HCT116 (cell line): ENCODE data around the gene CFAP99. TPM values are rescaled to one million over a fixed set of nuclear protein-coding genes. Genes with fewer than 3 reads are reported as not detected.

Experiments
- ATAC-seq: fragments of 200-7000 bp; cut with Tn5 transposase; 2 replicates; pipeline ENCODE4 v1.9.1; 2020; ENCODE audit warnings: mild to moderate bottlenecking, moderate library complexity
- BruUV-seq: library from RNA; stranded (reverse); fragments of 400-500 nt; replicated peaks from 2 replicates; lab custom pipeline; 2021; lab: Mats Ljungman, UMichigan
- CTCF ChIA-PET: fragments of 300-600 bp; sonication (Branson Sonifier 250); formaldehyde crosslinking; loops from one replicate; lab custom pipeline; 2021; ENCODE audit warnings: antibody characterized with exemption; lab: Charles Lee
- POLR2A ChIA-PET: fragments of 300-600, 350-600 bp; sonication (Branson Sonifier 250); formaldehyde crosslinking; loops from one replicate; lab custom pipeline; 2021; ENCODE audit warnings: antibody characterized with exemption; lab: Charles Lee
- RAD21 ChIA-PET, 2 experiments: fragments of 300-600 bp; sonication (Branson Sonifier 250); formaldehyde crosslinking; loops; one replicate each; lab custom pipeline; 2023; ENCODE audit warnings: low total read pairs in 2 of 2; ENCODE audit not compliant: uncharacterized antibody in 2 of 2, unreplicated experiment in 2 of 2, low non-redundant PET in 1 of 2; lab: Charles Lee
- DNase-seq: peaks from one replicate; pipeline ENCODE4 v3.0.0-alpha.2; 2010; ENCODE audit warnings: low read depth, low spot score
- H2AFZ ChIP-seq: fragments of 200-600 bp; shearing (Covaris generic), sonication (generic); 2 replicates; pipeline ENCODE4 v1.6.1; 2017; ENCODE audit warnings: low read depth, mixed run types, mixed read lengths, antibody characterized with exemption, low read length; ENCODE audit not compliant: poor library complexity, severe bottlenecking
- H3K27ac ChIP-seq: 2 replicates; pipeline ENCODE4 v1.5.1; 2012; ENCODE audit warnings: low read depth, low read length
- H3K27me3 ChIP-seq: fragments of 200-600 bp; sonication (generic); 2 replicates; pipeline ENCODE4 v1.6.1; 2016; ENCODE audit warnings: mixed run types, low read length, mixed read lengths; ENCODE audit not compliant: insufficient read depth
- H3K36me3 ChIP-seq, 2 experiments: fragments of 200-500 bp in 1 of 2; fragments of 200-600 bp in 1 of 2; sonication (Bioruptor generic) in 1 of 2; sonication (generic) in 1 of 2; 2 replicates each; pipeline versions ENCODE4 v1.5.1 to v1.6.1; 2014 to 2016; ENCODE audit warnings: low read length in 2 of 2, inconsistent platforms in 1 of 2, mixed read lengths in 1 of 2, mixed run types in 1 of 2; ENCODE audit not compliant: insufficient read depth in 2 of 2, control insufficient read depth in 1 of 2
- H3K4me1 ChIP-seq, 2 experiments: fragments of 200-600 bp in 1 of 2; sonication (generic) in 1 of 2; 2 replicates each; pipeline versions ENCODE4 v1.5.1 to v1.6.1; 2012 to 2017; ENCODE audit warnings: low read length in 2 of 2, inconsistent platforms in 1 of 2, mild to moderate bottlenecking in 1 of 2, mixed read lengths in 1 of 2, mixed run types in 1 of 2, moderate library complexity in 1 of 2; ENCODE audit not compliant: insufficient read depth in 2 of 2, control insufficient read depth in 1 of 2
- H3K4me2 ChIP-seq: fragments of 200-600 bp; sonication (generic); 2 replicates; pipeline ENCODE4 v1.6.1; 2017; ENCODE audit warnings: mixed run types, low read length, mixed read lengths
- H3K4me3 ChIP-seq, 2 experiments: fragments of 200-600 bp in 1 of 2; sonication (generic) in 1 of 2; replicated peaks in 1 of 2; 2 replicates each; pipeline ENCODE4 v1.5.1; 2011 to 2016; ENCODE audit warnings: low read length in 2 of 2, control low read depth in 1 of 2, low read depth in 1 of 2, mild to moderate bottlenecking in 1 of 2, mixed read lengths in 1 of 2, mixed run types in 1 of 2
- H3K79me2 ChIP-seq: fragments of 200-600 bp; sonication (generic); 2 replicates; pipeline ENCODE4 v1.6.1; 2017; ENCODE audit warnings: mild to moderate bottlenecking, mixed run types, low read length, moderate library complexity, mixed read lengths; ENCODE audit not compliant: insufficient read depth
- H3K9ac ChIP-seq: fragments of 200-600 bp; sonication (generic); 2 replicates; pipeline ENCODE4 v1.6.1; 2016; ENCODE audit warnings: low read length, mixed read lengths
- H3K9me2 ChIP-seq: fragments of 200-600 bp; sonication (generic), shearing (Covaris generic); 2 replicates; pipeline ENCODE4 v1.6.1; 2017; ENCODE audit warnings: mixed run types, mild to moderate bottlenecking, moderate library complexity; ENCODE audit not compliant: insufficient read depth
- H3K9me3 ChIP-seq, 2 experiments: fragments of 200-500 bp in 1 of 2; fragments of 200-600 bp in 1 of 2; sonication (Bioruptor generic) in 1 of 2; sonication (generic) in 1 of 2; 2 replicates each; pipeline ENCODE4 v1.6.1; 2014 to 2017; ENCODE audit warnings: low read length in 2 of 2, mixed read lengths in 2 of 2, inconsistent platforms in 1 of 2, low read depth in 1 of 2, mild to moderate bottlenecking in 1 of 2, mixed run types in 1 of 2, moderate library complexity in 1 of 2; ENCODE audit not compliant: control insufficient read depth in 1 of 2, insufficient read depth in 1 of 2
- H4K20me1 ChIP-seq: fragments of 200-600 bp; sonication (generic), shearing (Covaris generic); 2 replicates; pipeline ENCODE4 v1.6.1; 2017; ENCODE audit warnings: mixed run types, mild to moderate bottlenecking, moderate library complexity; ENCODE audit not compliant: insufficient read depth
- CBX3 ChIP-seq: IDR thresholded peaks from 2 replicates; pipeline ENCODE4 v1.6.1; 2012; ENCODE audit warnings: low read depth
- CEBPB ChIP-seq: IDR thresholded peaks from 2 replicates; pipeline ENCODE4 v1.6.1; 2012; ENCODE audit warnings: low read depth
- EGR1 ChIP-seq: IDR thresholded peaks from 2 replicates; pipeline ENCODE4 v1.6.1; 2012; ENCODE audit warnings: low read depth
- EZH2 ChIP-seq: fragments of 200-600 bp; sonication (generic); IDR thresholded peaks from 2 replicates; pipeline ENCODE4 v1.6.1; 2017; ENCODE audit warnings: antibody characterized with exemption, mixed run types
- EZH2phosphoT487 ChIP-seq: fragments of 200-600 bp; IDR thresholded peaks from 2 replicates; pipeline ENCODE4 v1.6.1; 2018; ENCODE audit warnings: antibody characterized with exemption, borderline replicate concordance
- JUND ChIP-seq: IDR thresholded peaks from 2 replicates; pipeline ENCODE4 v1.6.1; 2012
- POLR2A ChIP-seq: IDR thresholded peaks from 2 replicates; pipeline ENCODE4 v1.7.0; 2011; ENCODE audit warnings: borderline replicate concordance; ENCODE audit not compliant: insufficient read depth, insufficient read length; ENCODE audit errors: extremely low read depth
- POLR2AphosphoS5 ChIP-seq: IDR thresholded peaks from 2 replicates; pipeline ENCODE4 v1.6.1; 2011; ENCODE audit warnings: mild to moderate bottlenecking, low read depth, low read length, moderate library complexity
- RAD21 ChIP-seq: IDR thresholded peaks from 2 replicates; pipeline ENCODE4 v1.6.1; 2012; ENCODE audit warnings: low read depth, mild to moderate bottlenecking
- REST ChIP-seq: IDR thresholded peaks from 2 replicates; pipeline ENCODE4 v1.6.1; 2012; ENCODE audit warnings: low read depth
- SIN3A ChIP-seq: IDR thresholded peaks from 2 replicates; pipeline ENCODE4 v1.6.1; 2012; ENCODE audit warnings: low read depth
- SP1 ChIP-seq: IDR thresholded peaks from 2 replicates; pipeline ENCODE4 v1.6.1; 2012; ENCODE audit warnings: low read depth
- SRF ChIP-seq: IDR thresholded peaks from 2 replicates; pipeline ENCODE4 v1.6.1; 2012; ENCODE audit warnings: low read depth
- TCF7L2 ChIP-seq: IDR thresholded peaks from 2 replicates; pipeline ENCODE4 v1.7.0; 2011; ENCODE audit warnings: borderline replicate concordance, inconsistent platforms; ENCODE audit not compliant: insufficient read depth, insufficient read length; ENCODE audit errors: extremely low read depth
- ZBTB33 ChIP-seq: IDR thresholded peaks from 2 replicates; pipeline ENCODE4 v1.6.1; 2011; ENCODE audit warnings: mild to moderate bottlenecking, low read length, moderate library complexity; ENCODE audit not compliant: insufficient replicate concordance; ENCODE audit errors: extremely low read depth
- ZFX ChIP-seq: fragments of 450-650 bp; IDR thresholded peaks from 2 replicates; pipeline ENCODE4 v1.6.1; 2017
- intact Hi-C: fragments of 100-400 bp; cut with micrococcal nuclease; formaldehyde crosslinking; loops from 2 replicates; pipeline ENCODE4 v1.10.0; 2022
- total RNA-seq: library from RNA; stranded (reverse); gene quantifications from one replicate; pipeline ENCODE4 v1.2.1, GENCODE V29; 2021; ENCODE audit not compliant: unreplicated experiment
- TF ChIP-seq, protein P1 (sequence below), 3 experiments: fragments of 200-600 bp in 1 of 3; sonication (generic) in 1 of 3; IDR thresholded peaks in 2 of 3; conservative IDR thresholded peaks in 1 of 3; 2 replicates each; pipeline ENCODE4 v1.5.1; 2012 to 2017; ENCODE audit warnings: low read depth in 2 of 3, low read length in 2 of 3, antibody characterized with exemption in 1 of 3, borderline replicate concordance in 1 of 3, control low read depth in 1 of 3, mild to moderate bottlenecking in 1 of 3, mixed read lengths in 1 of 3, mixed run types in 1 of 3, moderate library complexity in 1 of 3; ENCODE audit not compliant: insufficient read depth in 1 of 3

The CFAP99 gene
- total RNA-seq, 1 experiment from 2014 or later, result 0.42 TPM

DNA sequence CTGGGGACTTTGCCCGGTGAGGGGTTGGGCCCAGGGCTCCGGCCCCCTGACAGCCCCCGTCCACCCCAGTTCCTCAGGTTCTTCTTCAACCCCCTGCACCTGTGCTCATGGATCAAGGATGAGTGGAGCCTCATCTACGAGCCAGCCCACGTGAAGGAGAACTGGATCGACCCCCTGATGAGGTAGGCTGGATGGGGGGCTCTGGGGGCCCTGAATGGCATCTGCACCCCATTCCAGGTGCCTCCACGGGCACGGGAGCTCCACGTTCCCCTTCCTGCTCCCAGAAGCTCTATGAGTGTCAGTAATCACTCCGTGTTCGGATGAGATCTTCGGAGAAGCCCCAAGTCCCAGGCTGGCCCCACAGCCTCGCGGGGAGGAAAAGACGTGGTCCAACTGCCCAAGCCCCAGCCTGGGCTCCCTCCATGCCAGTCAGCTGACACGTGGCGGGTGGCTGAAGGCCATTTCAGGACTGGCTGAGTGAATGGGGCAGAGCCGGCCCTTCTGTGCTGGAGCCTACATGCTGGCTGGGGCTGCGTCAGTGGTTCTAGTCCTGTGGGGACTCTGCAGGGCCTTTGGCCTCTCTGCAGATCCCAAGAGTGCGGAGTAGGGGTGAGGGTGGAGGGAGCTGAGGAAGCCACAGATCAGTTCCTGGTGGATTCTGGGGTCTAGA, 24.4 kb downstream of the CFAP99 start (continued):
- TF ChIP-seq TCF7L2 (no peak), CBX3 (no peak)

GRCh38 chr4:2443956-2444740, 25.4 kb downstream of the CFAP99 start:
- intact Hi-C loops, result no loop called here
- ATAC-seq (no peak), DNase-seq (no peak)
- Histone ChIP-seq H3K9ac (no peak overlapping the region), H2AFZ (no peak overlapping the region), H3K36me3 (no peaks in the 10 kb centered on the region), H3K79me2 (no peaks in the 10 kb centered on the region), H3K4me1 (peaks cover 4 to 10% of the 10 kb centered on the region in 2 experiments; a peak in 3 of 4 replicates), H3K27ac (no peak overlapping the region), H3K4me2 (no peak overlapping the region), H4K20me1 (no peaks in the 10 kb centered on the region), H3K4me3 (no peak overlapping the region), H3K9me3 (no peaks in the 10 kb centered on the region), H3K9me2 (no peaks in the 10 kb centered on the region), H3K27me3 (no peaks in the 10 kb centered on the region)
- BruUV-seq, result no TSS peak
- ChIA-PET CTCF (no interaction called here), POLR2A (no interaction called here), RAD21 (no interaction called here)
- TF ChIP-seq CBX3 (no peak), REST (no peak), EZH2phosphoT487 (no peak), RAD21 (no peak), SRF (no peak), TCF7L2 (no peak), POLR2AphosphoS5 (no peak), SP1 (no peak), CEBPB (no peak), ZFX (no peak), ZBTB33 (no peak), JUND (no peak), EGR1 (no peak), SIN3A (no peak), EZH2 (no peak), POLR2A (no peak)
- TF ChIP-seq, protein P1, sequence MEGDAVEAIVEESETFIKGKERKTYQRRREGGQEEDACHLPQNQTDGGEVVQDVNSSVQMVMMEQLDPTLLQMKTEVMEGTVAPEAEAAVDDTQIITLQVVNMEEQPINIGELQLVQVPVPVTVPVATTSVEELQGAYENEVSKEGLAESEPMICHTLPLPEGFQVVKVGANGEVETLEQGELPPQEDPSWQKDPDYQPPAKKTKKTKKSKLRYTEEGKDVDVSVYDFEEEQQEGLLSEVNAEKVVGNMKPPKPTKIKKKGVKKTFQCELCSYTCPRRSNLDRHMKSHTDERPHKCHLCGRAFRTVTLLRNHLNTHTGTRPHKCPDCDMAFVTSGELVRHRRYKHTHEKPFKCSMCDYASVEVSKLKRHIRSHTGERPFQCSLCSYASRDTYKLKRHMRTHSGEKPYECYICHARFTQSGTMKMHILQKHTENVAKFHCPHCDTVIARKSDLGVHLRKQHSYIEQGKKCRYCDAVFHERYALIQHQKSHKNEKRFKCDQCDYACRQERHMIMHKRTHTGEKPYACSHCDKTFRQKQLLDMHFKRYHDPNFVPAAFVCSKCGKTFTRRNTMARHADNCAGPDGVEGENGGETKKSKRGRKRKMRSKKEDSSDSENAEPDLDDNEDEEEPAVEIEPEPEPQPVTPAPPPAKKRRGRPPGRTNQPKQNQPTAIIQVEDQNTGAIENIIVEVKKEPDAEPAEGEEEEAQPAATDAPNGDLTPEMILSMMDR (IDR thresholded peaks at IDR 0.05 in 2 of 3, conservative IDR thresholded peaks at IDR 0.05 in 1 of 3; ENCODE audit: borderline replicate concordance in 1 of 3, insufficient read depth in 1 of 3, low read depth in 2 of 3, low read length in 2 of 3), result no peak
